HG03571 (cell line): ENCODE data around the gene C2.
"Not testable (repeated sequence)": the region's sequence is repeated elsewhere in the genome, so short reads cannot be mapped to it uniquely, and the experiment has no call there.

ENCODE experiments used
- ATAC-seq: cut with Tn5 transposase; IDR thresholded peaks from one replicate; pipeline ENCODE4 v1.9.1; 2021; ENCODE audit not compliant: unreplicated experiment

Gene C2

DNA sequence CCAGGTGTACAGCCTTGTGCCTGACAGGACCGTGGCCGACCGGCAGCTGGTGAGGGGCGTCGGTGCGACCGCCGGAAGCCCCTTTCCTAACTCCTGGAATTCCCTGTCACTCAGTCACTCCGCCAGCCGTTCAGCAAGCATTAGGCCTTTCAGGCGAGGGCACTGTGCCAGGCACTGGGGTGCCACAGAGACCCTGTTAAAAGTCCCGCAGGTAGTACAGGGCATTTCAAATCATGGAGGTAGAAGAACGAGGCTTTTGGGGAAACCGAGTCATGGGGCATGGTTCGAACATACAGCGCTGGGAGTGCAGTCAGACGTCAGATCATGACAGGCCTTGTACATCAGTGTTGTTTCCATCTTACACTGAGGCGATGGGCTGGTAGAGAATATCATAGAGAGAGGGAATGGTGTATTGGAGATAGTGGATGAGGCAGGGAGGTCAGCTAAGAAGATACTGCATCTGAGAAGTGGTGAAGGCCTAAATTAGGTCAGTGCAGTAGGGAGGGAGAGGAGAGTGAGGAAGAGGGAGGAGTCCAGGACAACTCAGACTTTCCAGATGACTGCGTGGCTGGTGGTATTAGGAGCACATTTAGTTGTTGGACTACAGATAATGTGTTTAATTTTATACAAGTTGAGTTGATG lies 45.3 kb downstream of the C2 start:
- peak; percentile 6 for ATAC-seq

DNA sequence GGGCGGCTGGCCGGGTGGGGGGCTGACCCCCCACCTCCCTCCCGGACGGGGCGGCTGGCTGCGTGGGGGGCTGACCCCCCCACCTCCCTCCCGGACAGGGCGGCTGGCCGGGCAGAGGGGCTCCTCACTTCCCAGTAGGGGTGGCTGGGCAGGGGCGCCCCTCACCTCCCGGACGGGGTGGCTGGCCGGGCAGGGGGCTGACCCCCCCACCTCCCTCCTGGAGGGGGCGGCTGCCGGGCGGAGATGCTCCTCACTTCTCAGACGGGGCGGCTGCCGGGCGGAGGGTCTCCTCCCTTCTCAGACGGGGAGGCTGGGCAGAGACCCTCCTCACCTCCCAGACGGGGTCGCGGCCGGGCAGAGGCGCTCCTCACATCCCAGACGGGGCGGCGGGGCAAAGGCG lies 48.5 kb downstream of the C2 start:
- ATAC-seq = not testable (repeated sequence)

DNA sequence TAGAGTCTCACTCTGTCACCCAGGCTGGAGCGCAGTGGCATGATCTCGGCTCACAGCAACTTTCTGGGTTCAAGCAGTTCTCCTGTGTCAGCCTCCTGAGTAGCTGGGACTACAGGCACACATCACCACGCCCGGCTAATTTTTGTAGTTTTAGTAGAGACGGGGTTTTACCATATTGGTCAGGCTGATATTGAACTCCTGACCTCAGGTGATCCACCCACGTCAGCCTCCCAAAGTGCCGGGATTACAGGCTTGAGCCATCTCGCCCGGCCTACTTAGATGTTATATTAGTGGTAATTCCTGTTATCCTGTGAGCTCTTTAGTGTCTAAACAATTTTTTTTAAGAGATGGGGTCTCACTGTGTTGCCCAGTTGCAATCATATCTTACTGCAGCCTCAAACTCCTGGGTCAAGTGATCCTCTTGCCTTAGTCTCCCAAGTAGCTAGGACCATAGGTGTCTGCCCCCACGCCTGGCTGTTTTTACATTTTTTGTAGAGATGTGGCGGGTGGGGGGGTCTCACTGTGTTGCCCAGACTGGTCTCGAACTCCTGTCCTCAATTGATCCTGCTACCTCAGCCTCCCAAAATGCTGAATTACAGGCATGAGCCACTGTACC lies 50.4 kb downstream of the C2 start:
- no peak for ATAC-seq

DNA sequence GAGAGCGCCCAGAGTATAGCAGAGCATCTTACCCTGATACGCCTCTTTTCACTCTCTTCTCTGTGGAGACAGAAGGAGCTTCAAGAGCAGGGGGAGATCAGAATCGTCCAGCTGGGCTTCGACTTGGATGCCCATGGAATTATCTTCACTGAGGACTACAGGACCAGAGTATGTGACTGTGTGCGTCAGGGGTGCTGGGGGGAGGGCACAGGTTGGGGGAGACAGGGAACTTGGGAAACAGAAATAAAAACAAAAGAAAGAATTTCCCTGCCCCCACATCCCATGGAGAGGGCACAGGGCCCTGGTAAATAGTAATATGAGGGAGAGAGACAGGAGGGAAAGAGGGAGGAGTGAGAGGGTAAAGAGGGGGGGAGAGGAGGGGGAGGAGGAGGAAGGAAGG lies 51.3 kb downstream of the C2 start:
- no peak for ATAC-seq

DNA sequence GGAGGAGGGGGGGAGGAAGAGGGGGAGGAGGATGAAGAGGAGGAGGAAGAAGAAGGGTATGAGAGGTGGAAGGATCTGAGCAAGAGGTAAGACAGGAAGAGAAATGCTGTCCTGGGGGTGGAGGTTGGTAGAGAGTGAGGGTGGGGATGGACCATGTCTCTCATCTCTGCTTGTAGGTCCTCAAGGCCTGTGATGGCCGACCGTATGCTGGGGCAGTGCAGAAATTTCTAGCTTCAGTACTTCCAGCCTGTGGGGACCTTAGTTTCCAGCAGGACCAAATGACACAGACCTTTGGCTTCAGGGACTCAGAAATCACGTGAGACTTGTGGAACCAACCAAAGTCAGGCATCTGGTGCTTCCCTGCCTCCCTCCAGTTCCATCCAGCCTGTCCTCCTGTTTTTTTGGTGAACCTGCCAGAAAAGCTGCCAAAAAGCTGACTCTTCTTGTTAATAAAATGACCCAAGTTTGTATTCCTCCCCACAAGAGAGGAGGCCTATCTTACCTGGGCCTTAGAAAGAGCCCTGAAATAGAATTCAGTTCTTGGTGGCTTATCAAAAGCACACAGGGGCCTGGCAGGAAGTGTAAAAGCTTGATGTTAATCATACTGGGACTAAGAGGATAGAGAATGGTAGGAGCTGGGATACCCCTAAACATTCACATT lies 51.9 kb downstream of the C2 start:
- ATAC-seq = no peak

DNA sequence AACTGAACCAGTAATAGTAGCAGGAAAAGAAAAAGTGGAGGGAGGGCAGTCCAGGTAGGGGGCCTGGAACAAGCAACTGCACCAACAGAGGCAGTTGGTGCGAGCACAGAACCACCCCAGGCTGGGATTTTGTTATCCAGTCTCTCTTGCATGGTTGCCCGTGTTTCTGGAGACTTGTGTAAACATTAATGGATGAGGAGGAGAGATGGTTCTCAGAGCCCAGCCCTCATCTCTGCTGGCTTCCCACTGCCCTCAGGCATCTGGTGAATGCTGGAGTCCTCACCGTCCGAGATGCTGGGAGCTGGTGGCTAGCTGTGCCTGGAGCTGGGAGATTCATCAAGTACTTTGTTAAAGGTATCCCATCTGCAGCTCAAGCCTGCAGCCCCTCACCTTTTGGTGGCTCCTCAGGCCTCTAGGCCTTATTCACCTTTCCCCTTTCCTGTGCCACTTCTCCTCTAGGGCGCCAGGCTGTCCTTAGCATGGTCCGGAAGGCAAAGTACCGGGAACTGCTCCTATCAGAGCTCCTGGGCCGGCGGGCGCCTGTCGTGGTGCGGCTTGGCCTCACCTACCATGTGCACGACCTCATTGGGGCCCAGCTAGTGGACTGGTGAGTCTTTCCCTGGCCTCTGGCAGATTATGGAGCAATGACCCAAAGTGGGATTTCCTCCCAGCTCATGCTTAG lies 52.8 kb downstream of the C2 start:
- ATAC-seq = not testable (repeated sequence)

DNA sequence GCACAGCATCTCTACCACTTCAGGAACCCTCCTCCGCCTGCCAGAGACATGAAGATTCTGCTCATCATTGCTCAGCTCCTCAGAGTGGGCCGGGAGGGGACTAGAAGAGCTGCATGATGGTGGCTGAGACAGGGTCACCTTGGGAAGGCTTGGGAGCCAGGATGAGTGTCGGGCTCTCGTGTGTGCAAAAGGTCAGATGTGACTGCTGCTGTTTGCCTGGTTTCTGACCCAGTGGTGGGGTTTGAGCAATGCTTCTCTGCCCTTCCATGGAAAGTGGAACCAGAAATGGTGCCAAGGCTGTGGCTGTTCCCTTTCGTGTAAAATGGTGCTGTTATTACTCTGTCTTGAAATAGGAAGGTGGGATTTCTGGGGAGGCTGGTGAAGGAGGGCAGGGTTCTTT lies 53.5 kb downstream of the C2 start:
- ATAC-seq = not testable (repeated sequence)

DNA sequence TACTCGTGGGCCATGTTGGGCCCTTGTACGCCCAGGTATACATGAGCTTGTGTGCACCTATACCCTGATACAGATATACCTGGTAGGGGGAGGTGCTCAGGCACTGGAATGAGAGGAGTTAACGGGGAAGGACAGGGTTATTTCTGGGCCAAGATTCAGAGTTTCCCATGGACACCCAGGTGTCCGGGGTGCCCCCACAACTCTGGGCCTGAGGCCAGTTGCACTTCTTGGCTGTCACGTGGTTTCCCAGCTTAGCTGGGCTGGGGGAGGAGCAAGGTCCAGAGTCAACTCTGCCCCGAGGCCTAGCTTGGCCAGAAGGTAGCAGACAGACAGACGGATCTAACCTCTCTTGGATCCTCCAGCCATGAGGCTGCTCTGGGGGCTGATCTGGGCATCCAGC lies 54.2 kb downstream of the C2 start, which contains the start of gene C4A:
TSS of gene C4A (plus strand) at position 314 of the 400 bp plus-strand sequence. CDS start at position 365, 51 bp downstream.
- ATAC-seq = not testable (repeated sequence)

DNA sequence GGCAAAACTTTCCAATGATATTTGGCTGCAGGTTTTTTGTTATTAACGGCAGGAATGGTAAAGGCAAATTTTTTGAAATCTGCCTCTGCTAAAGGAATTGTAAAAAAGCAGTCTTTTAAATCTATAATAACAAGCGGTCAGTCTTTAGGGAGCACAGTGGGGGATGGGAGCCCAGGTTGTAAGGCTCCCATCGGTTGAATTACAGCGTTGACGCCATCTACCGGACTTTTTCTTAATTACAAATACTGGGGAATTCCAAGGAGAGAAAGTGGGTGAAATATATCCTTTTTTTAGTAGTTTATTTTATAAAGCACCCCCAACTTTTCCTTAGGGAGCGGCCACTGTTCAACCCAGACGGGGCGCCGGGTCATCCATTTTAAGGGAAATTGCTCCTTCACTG lies 61.8 kb downstream of the C2 start:
- not testable (repeated sequence) for ATAC-seq

DNA sequence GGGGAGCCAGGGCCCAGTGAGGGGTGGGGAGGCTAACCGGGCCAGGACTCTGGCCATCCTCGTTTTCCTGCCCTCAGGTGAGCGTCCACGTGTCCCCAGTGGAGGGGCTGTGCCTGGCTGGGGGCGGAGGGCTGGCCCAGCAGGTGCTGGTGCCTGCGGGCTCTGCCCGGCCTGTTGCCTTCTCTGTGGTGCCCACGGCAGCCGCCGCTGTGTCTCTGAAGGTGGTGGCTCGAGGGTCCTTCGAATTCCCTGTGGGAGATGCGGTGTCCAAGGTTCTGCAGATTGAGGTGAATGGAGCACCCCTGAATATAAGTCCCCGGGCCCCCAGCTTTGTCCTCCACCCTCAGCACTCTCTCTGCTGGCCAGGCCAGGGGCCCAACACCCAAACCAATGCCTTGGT lies 66.9 kb downstream of the C2 start:
- not testable (repeated sequence) for ATAC-seq
